Ishikawa (cell line): ENCODE data around the gene IL1RAPL1.

Source experiments
- CEBPB ChIP-seq: IDR thresholded peaks from 2 replicates; pipeline ENCODE4 v1.6.1; 2012
- EP300 ChIP-seq: IDR thresholded peaks from 2 replicates; pipeline ENCODE4 v1.6.1; 2012; ENCODE audit warnings: borderline replicate concordance
- TAF1 ChIP-seq: IDR thresholded peaks from 2 replicates; pipeline ENCODE4 v1.6.1; 2012; ENCODE audit warnings: low read depth, mild to moderate bottlenecking
- YY1 ChIP-seq: IDR thresholded peaks from 2 replicates; pipeline ENCODE4 v1.6.1; 2012; ENCODE audit warnings: low read depth
- TF ChIP-seq, protein P1 (sequence below): IDR thresholded peaks from 2 replicates; pipeline ENCODE4 v1.6.1; 2012

DNA sequence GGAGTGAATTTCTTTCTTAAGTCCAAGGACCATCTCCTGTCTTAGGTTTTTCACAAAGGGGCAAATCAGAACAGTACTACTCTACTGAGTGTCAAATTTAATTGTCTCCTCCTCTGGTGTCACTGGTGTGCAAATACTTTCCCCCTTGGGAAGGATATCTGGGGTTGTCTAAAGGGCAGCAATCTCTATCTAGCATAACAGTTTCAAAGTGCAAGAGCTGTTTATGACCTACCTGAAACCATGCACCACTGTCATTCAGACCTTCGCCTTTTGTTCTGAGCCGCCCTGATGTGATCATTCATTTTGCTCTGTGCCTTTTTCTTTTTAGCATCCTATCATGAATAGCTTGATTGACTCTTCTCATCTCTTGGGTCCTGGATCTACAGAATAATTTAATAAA lies 39.3 kb downstream of the IL1RAPL1 start:
- TF ChIP-seq EP300 = no peak
- TF ChIP-seq YY1 = no peak
- TF ChIP-seq, protein P1, sequence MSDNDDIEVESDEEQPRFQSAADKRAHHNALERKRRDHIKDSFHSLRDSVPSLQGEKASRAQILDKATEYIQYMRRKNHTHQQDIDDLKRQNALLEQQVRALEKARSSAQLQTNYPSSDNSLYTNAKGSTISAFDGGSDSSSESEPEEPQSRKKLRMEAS = no peak
- no peak for TF ChIP-seq CEBPB
- TF ChIP-seq TAF1 = no peak
